ENCODE measurements around the gene RIOX2.

RIOX2 gene

GRCh38 chr3:97969541-97969940 is 2.7 kb downstream of the RIOX2 start:
- TF ChIP-seq CTCF (IDR thresholded peaks at IDR 0.05; ENCODE audit: extremely low read depth, insufficient read depth, missing control alignments), result no peak
- in situ Hi-C loops (cut with MboI; ENCODE audit: low pct_unique_long_range_greater_than_20kb, low sequenced_read_pairs, unreplicated experiment), result no loop called here
- no peak for DNase-seq (ENCODE audit: low spot score)

GRCh38 chr3:97968376-97968775 is 3.9 kb downstream of the RIOX2 start:
- TF ChIP-seq CTCF (IDR thresholded peaks at IDR 0.05; ENCODE audit: extremely low read depth, insufficient read depth, missing control alignments), result no peak
- in situ Hi-C loops (cut with MboI; ENCODE audit: low pct_unique_long_range_greater_than_20kb, low sequenced_read_pairs, unreplicated experiment), result no loop called here
- no peak for DNase-seq (ENCODE audit: low spot score)

GRCh38 chr3:97967966-97968365 is 4.3 kb downstream of the RIOX2 start:
- DNase-seq (ENCODE audit: low spot score), result no peak
- in situ Hi-C loops (cut with MboI; ENCODE audit: low pct_unique_long_range_greater_than_20kb, low sequenced_read_pairs, unreplicated experiment), result no loop called here
- no peak for TF ChIP-seq CTCF (IDR thresholded peaks at IDR 0.05; ENCODE audit: extremely low read depth, insufficient read depth, missing control alignments)

GRCh38 chr3:97960993-97961766 is 11.1 kb downstream of the RIOX2 start:
- no peak for DNase-seq (ENCODE audit: low spot score)
- no peak for TF ChIP-seq CTCF (IDR thresholded peaks at IDR 0.05; ENCODE audit: extremely low read depth, insufficient read depth, missing control alignments)
- in situ Hi-C loops (cut with MboI; ENCODE audit: low pct_unique_long_range_greater_than_20kb, low sequenced_read_pairs, unreplicated experiment), result no loop called here

- DNase-seq (ENCODE audit: low spot score), result no peak
- in situ Hi-C loops (cut with MboI; ENCODE audit: low pct_unique_long_range_greater_than_20kb, low sequenced_read_pairs, unreplicated experiment), result no loop called here
- TF ChIP-seq CTCF (IDR thresholded peaks at IDR 0.05; ENCODE audit: extremely low read depth, insufficient read depth, missing control alignments), result no peak
Observed at GRCh38 chr3:97960551-97960950, 11.7 kb downstream of the RIOX2 start.

GRCh38 chr3:97959872-97960271 is 12.4 kb downstream of the RIOX2 start:
- DNase-seq (ENCODE audit: low spot score), result no peak
- in situ Hi-C loops (cut with MboI; ENCODE audit: low pct_unique_long_range_greater_than_20kb, low sequenced_read_pairs, unreplicated experiment), result no loop called here
- TF ChIP-seq CTCF (IDR thresholded peaks at IDR 0.05; ENCODE audit: extremely low read depth, insufficient read depth, missing control alignments), result no peak
